HG02610 (cell line): Measurements from ENCODE around the gene BAG2.

Source experiments
- ATAC-seq: cut with Tn5 transposase; IDR thresholded peaks from one replicate; pipeline ENCODE4 v1.9.1; 2021; ENCODE audit warnings: mild to moderate bottlenecking, moderate library complexity; ENCODE audit not compliant: unreplicated experiment

BAG2 gene

GRCh38 chr6:57172136-57173055 lies at the start of gene BAG2:
BAG2 (plus strand) TSS chr6:57172326; CDS start chr6:57172698, 372 bp downstream.
- ATAC-seq = peak; percentile 91

GRCh38 chr6:57123111-57123510 lies 49.0 kb upstream of the BAG2 start:
- ATAC-seq = no peak

- no peak for ATAC-seq
These were observed 44.4 kb upstream of the BAG2 start for GRCh38 chr6:57127763-57128162.

GRCh38 chr6:57130661-57131177 lies 41.4 kb upstream of the BAG2 start:
- no peak for ATAC-seq

GRCh38 chr6:57134954-57135353 lies 37.2 kb upstream of the BAG2 start:
- no peak for ATAC-seq

- no peak for ATAC-seq
These were observed 36.2 kb upstream of the BAG2 start for GRCh38 chr6:57135885-57136284.

- no peak for ATAC-seq
These were observed 34.8 kb upstream of the BAG2 start for GRCh38 chr6:57137350-57137749.

GRCh38 chr6:57138026-57138425 lies 34.1 kb upstream of the BAG2 start:
- no peak for ATAC-seq

- no peak for ATAC-seq
These were observed 30.5 kb upstream of the BAG2 start for GRCh38 chr6:57141451-57142177.

GRCh38 chr6:57142178-57142525 lies 30.0 kb upstream of the BAG2 start:
- no peak for ATAC-seq

- no peak for ATAC-seq
These were observed 28.4 kb upstream of the BAG2 start for GRCh38 chr6:57143690-57144089.

- ATAC-seq = no peak
These were observed 24.7 kb upstream of the BAG2 start for GRCh38 chr6:57147401-57147800.

- no peak for ATAC-seq
These were observed 23.9 kb upstream of the BAG2 start for GRCh38 chr6:57147955-57148858.

- ATAC-seq = no peak
These were observed 13.5 kb upstream of the BAG2 start for GRCh38 chr6:57158658-57159057.

- no peak for ATAC-seq
These were observed 13.0 kb upstream of the BAG2 start for GRCh38 chr6:57159127-57159526.

- ATAC-seq = no peak
These were observed 10.1 kb upstream of the BAG2 start for GRCh38 chr6:57162028-57162427.

- ATAC-seq = no peak
These were observed 9.6 kb upstream of the BAG2 start for GRCh38 chr6:57162516-57162915.

GRCh38 chr6:57163956-57164355 lies 8.2 kb upstream of the BAG2 start:
- ATAC-seq = no peak

- ATAC-seq = no peak
These were observed 7.0 kb upstream of the BAG2 start for GRCh38 chr6:57165080-57165479.

- ATAC-seq = no peak
These were observed 1.1 kb downstream of the BAG2 start for GRCh38 chr6:57173056-57173885.
